H1 (cell line): ENCODE measurements around the gene ZNF423. TPM values are rescaled to one million over a fixed set of nuclear protein-coding genes. Genes with fewer than 3 reads are reported as not detected.

Experiments used
- CTCF ChIA-PET: fragments of 300-600 bp; sonication (Branson Sonifier 250); formaldehyde crosslinking; loops from one replicate; lab custom pipeline; 2021; ENCODE audit not compliant: partially characterized antibody; lab: Charles Lee
- POLR2A ChIA-PET: fragments of 300-600 bp; sonication (Branson Sonifier 250); formaldehyde crosslinking; loops from one replicate; lab custom pipeline; 2021; ENCODE audit warnings: inconsistent platforms; ENCODE audit not compliant: partially characterized antibody; lab: Charles Lee
- DNase-seq, 2 experiments: peaks; one replicate each; pipeline versions ENCODE4 v3.0.0 to v3.0.0-alpha.2; 2010 to 2022; ENCODE audit warnings: low spot score in 2 of 2, low read depth in 1 of 2, mixed read lengths in 1 of 2
- FAIRE-seq: peaks from 2 replicates; lab custom pipeline; 2011; peaks lifted over from hg19 to GRCh38; lab: Jason Lieb, UNC
- H2AFZ ChIP-seq: 2 replicates; pipeline ENCODE4 v1.8.1; 2012; ENCODE audit warnings: low read length, inconsistent platforms
- H2AK5ac ChIP-seq: 2 replicates; pipeline ENCODE4 v1.6.1; 2013; ENCODE audit warnings: low read depth, low read length
- H2BK120ac ChIP-seq: replicated peaks from 2 replicates; pipeline ENCODE3; 2013; ENCODE audit warnings: low read depth, low read length, inconsistent platforms
- H2BK12ac ChIP-seq: 2 replicates; pipeline ENCODE4 v1.6.1; 2013; ENCODE audit warnings: low read depth, low read length
- H2BK15ac ChIP-seq: 2 replicates; pipeline ENCODE4 v1.6.1; 2013; ENCODE audit warnings: low read length
- H2BK20ac ChIP-seq: 2 replicates; pipeline ENCODE4 v1.6.1; 2013; ENCODE audit warnings: low read length
- H2BK5ac ChIP-seq: 2 replicates; pipeline ENCODE4 v1.6.1; 2013; ENCODE audit warnings: low read depth, low read length
- H3K14ac ChIP-seq: 2 replicates; pipeline ENCODE4 v1.6.1; 2013; ENCODE audit warnings: inconsistent platforms; ENCODE audit not compliant: insufficient read length
- H3K18ac ChIP-seq: 2 replicates; pipeline ENCODE4 v1.6.1; 2013; ENCODE audit warnings: low read length; ENCODE audit errors: extremely low read depth
- H3K23ac ChIP-seq: 2 replicates; pipeline ENCODE4 v1.6.1; 2013; ENCODE audit warnings: inconsistent platforms; ENCODE audit not compliant: insufficient read length
- H3K23me2 ChIP-seq: 2 replicates; pipeline ENCODE4 v1.6.1; 2013; ENCODE audit warnings: low read depth, low read length
- H3K27ac ChIP-seq: 2 replicates; pipeline ENCODE4 v1.6.1; 2011; ENCODE audit warnings: low read depth, low read length, inconsistent platforms
- H3K27me3 ChIP-seq, 4 experiments: replicated peaks in 1 of 4; 1 replicate in 1 of 4; 2 replicates in 3 of 4; pipeline versions ENCODE4 v1.6.1 to v1.8.1; 2011 to 2013; ENCODE audit warnings: low read length in 3 of 4, mild to moderate bottlenecking in 3 of 4, inconsistent platforms in 2 of 4, mixed read lengths in 2 of 4, moderate library complexity in 1 of 4; ENCODE audit not compliant: control insufficient read depth in 3 of 4, insufficient read depth in 3 of 4; ENCODE audit errors: extremely low read depth in 1 of 4
- H3K36me3 ChIP-seq, 4 experiments: 2 replicates each; pipeline versions ENCODE4 v1.6.1 to v1.8.1; 2011 to 2013; ENCODE audit warnings: mild to moderate bottlenecking in 4 of 4, low read length in 3 of 4, moderate library complexity in 2 of 4, control low read depth in 1 of 4, inconsistent platforms in 1 of 4; ENCODE audit not compliant: insufficient read depth in 4 of 4, control insufficient read depth in 2 of 4
- H3K4ac ChIP-seq: replicated peaks from 2 replicates; pipeline ENCODE3; 2013; ENCODE audit warnings: low read length, low read depth, mixed read lengths, inconsistent platforms; ENCODE audit not compliant: insufficient read length
- H3K4me1 ChIP-seq, 4 experiments: replicated peaks in 1 of 4; 1 replicate in 1 of 4; 2 replicates in 3 of 4; pipeline versions ENCODE4 v1.6.1 to v1.8.1; 2011 to 2013; ENCODE audit warnings: low read length in 3 of 4, inconsistent platforms in 2 of 4, mixed read lengths in 1 of 4; ENCODE audit not compliant: insufficient read depth in 4 of 4, control insufficient read depth in 3 of 4
- H3K4me2 ChIP-seq, 2 experiments: 2 replicates each; pipeline versions ENCODE4 v1.6.1 to v1.8.1; 2011 to 2013; ENCODE audit warnings: low read depth in 2 of 2, low read length in 2 of 2, control low read depth in 1 of 2, inconsistent platforms in 1 of 2, mild to moderate bottlenecking in 1 of 2; ENCODE audit not compliant: insufficient read depth in 1 of 2
- H3K4me3 ChIP-seq, 4 experiments: fragments of 200-600, 300-600 bp in 1 of 4; sonication (generic), shearing (Covaris generic), sonication (Bioruptor Twin) in 1 of 4; 2 replicates each; pipeline versions ENCODE4 v1.5.1 to v1.8.1; 2011 to 2016; ENCODE audit warnings: low read length in 4 of 4, low read depth in 3 of 4, control low read depth in 2 of 4, inconsistent platforms in 2 of 4, mild to moderate bottlenecking in 2 of 4, mixed read lengths in 1 of 4, moderate library complexity in 1 of 4; ENCODE audit not compliant: insufficient read depth in 2 of 4; ENCODE audit errors: extremely low read depth in 1 of 4
- H3K56ac ChIP-seq: replicated peaks from 2 replicates; pipeline ENCODE3; 2013; ENCODE audit warnings: low read depth, mild to moderate bottlenecking, mixed read lengths, low read length, inconsistent platforms; ENCODE audit not compliant: insufficient read length
- H3K79me1 ChIP-seq: 2 replicates; pipeline ENCODE4 v1.6.1; 2013; ENCODE audit warnings: low read depth, low read length, control low read depth
- H3K79me2 ChIP-seq, 2 experiments: 2 replicates each; pipeline versions ENCODE4 v1.6.1 to v1.8.1; 2012 to 2013; ENCODE audit warnings: low read length in 2 of 2, mild to moderate bottlenecking in 2 of 2, inconsistent platforms in 1 of 2; ENCODE audit not compliant: insufficient read depth in 2 of 2, control insufficient read depth in 1 of 2
- H3K9ac ChIP-seq, 4 experiments: replicated peaks in 1 of 4; 1 replicate in 1 of 4; 2 replicates in 3 of 4; pipeline versions ENCODE4 v1.6.1 to v1.8.1; 2011 to 2013; ENCODE audit warnings: low read depth in 3 of 4, low read length in 3 of 4, control low read depth in 2 of 4, mild to moderate bottlenecking in 2 of 4, moderate library complexity in 2 of 4, inconsistent platforms in 1 of 4; ENCODE audit errors: extremely low read depth in 1 of 4
- H3K9me3 ChIP-seq, 2 experiments: 2 replicates each; pipeline versions ENCODE4 v1.6.1 to v1.8.1; 2012 to 2013; ENCODE audit warnings: mild to moderate bottlenecking in 2 of 2, moderate library complexity in 2 of 2, control low read depth in 1 of 2, inconsistent platforms in 1 of 2, low read depth in 1 of 2, low read length in 1 of 2, mixed read lengths in 1 of 2; ENCODE audit not compliant: insufficient read depth in 2 of 2
- H4K20me1 ChIP-seq, 2 experiments: replicated peaks in 1 of 2; 2 replicates each; pipeline versions ENCODE3 to v1.8.1; 2011 to 2013; ENCODE audit warnings: inconsistent platforms in 2 of 2, low read length in 2 of 2, mild to moderate bottlenecking in 1 of 2; ENCODE audit not compliant: insufficient read depth in 2 of 2, control insufficient read depth in 1 of 2
- H4K5ac ChIP-seq: 2 replicates; pipeline ENCODE4 v1.6.1; 2013; ENCODE audit warnings: low read length, low read depth, mixed read lengths, inconsistent platforms; ENCODE audit not compliant: insufficient read length
- H4K8ac ChIP-seq: 2 replicates; pipeline ENCODE4 v1.8.0; 2013; ENCODE audit warnings: mild to moderate bottlenecking, moderate library complexity, low read length, inconsistent platforms; ENCODE audit not compliant: insufficient read depth; ENCODE audit errors: extremely low read depth
- H4K91ac ChIP-seq: replicated peaks from 2 replicates; pipeline ENCODE3; 2013; ENCODE audit warnings: low read length, mixed read lengths, inconsistent platforms; ENCODE audit not compliant: insufficient read length
- ATF2 ChIP-seq: IDR thresholded peaks from 2 replicates; pipeline ENCODE4 v1.6.1; 2012; ENCODE audit warnings: low read length, inconsistent platforms
- ATF3 ChIP-seq: IDR thresholded peaks from 2 replicates; pipeline ENCODE4 v1.6.1; 2011; ENCODE audit warnings: low read depth, mild to moderate bottlenecking, low read length; ENCODE audit not compliant: insufficient read depth
- CBX8 ChIP-seq: fragments of 300-800, 300-1000 bp; sonication (generic); IDR thresholded peaks from 2 replicates; pipeline ENCODE4 v1.7.1; 2016; ENCODE audit warnings: low read depth, low read length, borderline replicate concordance
- GTF2F1 ChIP-seq: IDR thresholded peaks from 2 replicates; pipeline ENCODE4 v1.6.1; 2012; ENCODE audit warnings: low read depth, low read length, improper control_type of control experiment, borderline replicate concordance
- RFX5 ChIP-seq: IDR thresholded peaks from 2 replicates; pipeline ENCODE4 v1.6.1; 2011; ENCODE audit warnings: low read depth, low read length, improper control_type of control experiment, borderline replicate concordance
- RNF2 ChIP-seq: fragments of 200-900, 300-1000 bp; sonication (generic); IDR thresholded peaks from 2 replicates; pipeline ENCODE4 v1.7.1; 2016; ENCODE audit warnings: borderline replicate concordance, low read depth, mild to moderate bottlenecking, antibody characterized with exemption, low read length; ENCODE audit not compliant: poor library complexity, severe bottlenecking; ENCODE audit errors: missing control alignments
- SIX5 ChIP-seq: IDR thresholded peaks from 2 replicates; pipeline ENCODE4 v1.6.1; 2011; ENCODE audit warnings: mild to moderate bottlenecking, low read depth, low read length
- SP1 ChIP-seq: IDR thresholded peaks from 2 replicates; pipeline ENCODE4 v1.6.1; 2011; ENCODE audit warnings: low read depth, low read length
- SP4 ChIP-seq: IDR thresholded peaks from 2 replicates; pipeline ENCODE4 v1.6.1; 2012; ENCODE audit warnings: low read length, inconsistent platforms
- TAF1 ChIP-seq: IDR thresholded peaks from 2 replicates; pipeline ENCODE4 v1.6.1; 2011; ENCODE audit warnings: mild to moderate bottlenecking, low read depth, low read length
- WGBS, 2 experiments: shearing (Covaris generic) in 1 of 2; methylation state at CpG; one replicate each; pipeline versions ENCODE4 v1.1.6 to v1.1.7; 2013 to 2015; ENCODE audit warnings: low lambda C conversion rate in 2 of 2, mixed read lengths in 2 of 2, inconsistent platforms in 1 of 2, low coverage in 1 of 2, missing lambda C conversion rate in 1 of 2; ENCODE audit not compliant: insufficient replicate concordance in 2 of 2, insufficient coverage in 1 of 2, insufficient read length in 1 of 2; ENCODE audit errors: extremely low coverage in 1 of 2, missing lambda C conversion rate in 1 of 2; 5-methylcytosine and 5-hydroxymethylcytosine counted together
- polyA plus RNA-seq, 7 experiments: library from polyadenylated mRNA; depleted of rRNA in 3 of 7; stranded (reverse) in 5 of 7; unstranded in 2 of 7; fragments of >200 nt in 5 of 7; fragments of 200-250 nt in 2 of 7; gene quantifications; 1 replicate in 5 of 7; 2 replicates in 1 of 7; 4 replicates in 1 of 7; pipeline versions ENCODE4 v1.2.1 to v1.2.3, GENCODE V29; 2011 to 2013; ENCODE audit warnings: missing spikeins in 2 of 7, mixed read lengths in 2 of 7
- total RNA-seq: library from RNA; stranded (reverse); fragmentation: NEBNext Ultra II Directional; extraction: Animal tissue kit (Norgen Biotek cat#: 25700); gene quantifications from 2 replicates; pipeline ENCODE4 v1.2.1, GENCODE V29; 2021

Gene ZNF423
- total and polyA plus RNA-seq, 2 of the 8 experiments (the other 6 are each of a cell fraction or from before 2014, with no cell fraction given): 38.2 to 52.3 TPM

DNA sequence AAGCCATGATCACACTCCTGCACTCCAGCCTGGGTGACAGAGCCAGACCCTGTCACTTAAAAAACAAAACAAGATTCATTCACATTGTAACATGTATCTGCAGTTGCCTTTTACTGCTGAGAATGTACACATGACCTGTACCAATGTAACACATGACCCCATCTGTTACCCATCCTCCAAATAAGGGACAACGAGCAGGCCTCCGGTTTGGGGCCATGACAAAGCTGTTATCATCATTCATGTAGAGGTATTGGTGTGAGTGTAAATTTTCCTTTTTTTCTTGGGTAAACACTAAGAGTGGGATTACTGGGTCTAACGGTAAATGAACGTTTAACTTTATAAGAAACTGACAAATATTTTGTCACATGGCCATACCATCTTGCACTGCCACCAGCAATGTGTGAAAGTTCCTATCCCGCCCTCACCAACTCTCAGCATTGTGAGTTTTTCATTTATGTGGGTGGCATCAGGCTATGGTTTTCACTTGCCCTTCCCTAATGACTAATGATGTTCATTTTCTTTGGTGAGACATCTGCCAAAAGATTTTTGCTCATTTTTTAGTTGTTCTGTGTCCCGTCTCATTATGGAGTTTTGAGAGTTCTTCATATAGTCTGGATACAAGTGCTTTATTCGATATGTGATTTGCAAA is 336.8 kb downstream of the ZNF423 start:
- no peak for DNase-seq
- no peak overlapping the region for H3K18ac ChIP-seq
- H3K4me1 ChIP-seq: peaks cover 0 to 5% (median under 1%) of the 10 kb centered on the region in 4 experiments; a peak in 3 of 7 replicates
- H3K4ac ChIP-seq: no peak overlapping the region
- no peak overlapping the region for H3K4me2 ChIP-seq
- no peaks in the 10 kb centered on the region for H3K9me3 ChIP-seq
- H2BK120ac ChIP-seq: no peak overlapping the region
- ChIA-PET POLR2A (no interaction called here), CTCF (no interaction called here)
- peaks cover 0 to 14% (median 0%) of the 10 kb centered on the region in 4 experiments; a peak in 3 of 8 replicates for H3K36me3 ChIP-seq
- H4K91ac ChIP-seq: no peak overlapping the region
- no peak overlapping the region for H2AFZ ChIP-seq
- H3K27me3 ChIP-seq: no peaks in the 10 kb centered on the region
- no peak overlapping the region for H3K27ac ChIP-seq
- no peak overlapping the region for H4K8ac ChIP-seq
- H2BK5ac ChIP-seq: no peak overlapping the region
- H4K5ac ChIP-seq: no peak overlapping the region
- H3K79me1 ChIP-seq: no peaks in the 10 kb centered on the region
- no peak overlapping the region for H2AK5ac ChIP-seq
- no peaks in the 10 kb centered on the region; a peak in 1 of 4 replicates for H3K79me2 ChIP-seq
- no peak overlapping the region for H2BK15ac ChIP-seq
- no peak overlapping the region for H2BK20ac ChIP-seq
- FAIRE-seq: no peak
- H3K9ac ChIP-seq: no peak overlapping the region
- 87% methylated on average over 7 of the region's 7 CpGs; no CpG with 5 or more reads in 1 of the 2 experiments for WGBS, 2 experiments
- H3K23me2 ChIP-seq: no peaks in the 10 kb centered on the region; the same call in 1 of the 2 replicates
- H2BK12ac ChIP-seq: no peak overlapping the region
- no peak overlapping the region for H3K14ac ChIP-seq
- H4K20me1 ChIP-seq: peaks cover 0 to 2% of the 10 kb centered on the region in 2 experiments
- H3K56ac ChIP-seq: no peak overlapping the region
- no peak overlapping the region for H3K4me3 ChIP-seq
- no peak overlapping the region for H3K23ac ChIP-seq
- TF ChIP-seq GTF2F1 (no peak), SP1 (no peak), ATF3 (no peak), CBX8 (no peak), ATF2 (no peak), SP4 (no peak), RFX5 (no peak), SIX5 (no peak), TAF1 (no peak), RNF2 (no peak)
